ENCODE results near the gene VSTM2B.

The VSTM2B gene

GRCh38 chr19:29563486-29564101, 37.8 kb downstream of the VSTM2B start (continued):
- TF ChIP-seq TSHZ2 (CRISPR knock-in tag; IDR thresholded peaks at IDR 0.05) (no peak), ARNTL (CRISPR knock-in tag; IDR thresholded peaks at IDR 0.05; ENCODE audit: borderline replicate concordance, low read depth) (no peak), ZNF70 (CRISPR knock-in tag; IDR thresholded peaks at IDR 0.05) (no peak), CSRNP3 (CRISPR knock-in tag; IDR thresholded peaks at IDR 0.05) (no peak), ZFP3 (CRISPR knock-in tag; IDR thresholded peaks at IDR 0.05) (no peak), TCF4 (CRISPR knock-in tag; IDR thresholded peaks at IDR 0.05; ENCODE audit: borderline replicate concordance) (no peak), ZC3H10 (CRISPR knock-in tag; IDR thresholded peaks at IDR 0.05) (no peak), ZFP30 (CRISPR knock-in tag; IDR thresholded peaks at IDR 0.05) (no peak), PPARA (CRISPR knock-in tag; IDR thresholded peaks at IDR 0.05; ENCODE audit: borderline replicate concordance) (no peak), ESRRG (CRISPR knock-in tag; IDR thresholded peaks at IDR 0.05) (no peak)

GRCh38 chr19:29564574-29565005, 38.8 kb downstream of the VSTM2B start:
- no peak for ATAC-seq
- no peak for TF ChIP-seq TOX (CRISPR knock-in tag; IDR thresholded peaks at IDR 0.05; ENCODE audit: borderline replicate concordance)
- no peak for TF ChIP-seq OSR1 (CRISPR knock-in tag; IDR thresholded peaks at IDR 0.05)
- no peak for TF ChIP-seq POU6F1 (CRISPR knock-in tag; IDR thresholded peaks at IDR 0.05; ENCODE audit: borderline replicate concordance, low read depth)

- no peak for ATAC-seq
- no peak for TF ChIP-seq PPARA (CRISPR knock-in tag; IDR thresholded peaks at IDR 0.05; ENCODE audit: borderline replicate concordance)
- no peak for TF ChIP-seq ZNF8 (CRISPR knock-in tag; IDR thresholded peaks at IDR 0.05)
- TF ChIP-seq ZC3H10 (CRISPR knock-in tag; IDR thresholded peaks at IDR 0.05): no peak
- TF ChIP-seq PATZ1 (CRISPR knock-in tag; IDR thresholded peaks at IDR 0.05; ENCODE audit: borderline replicate concordance): no peak
- TF ChIP-seq ZNF565 (CRISPR knock-in tag; conservative IDR thresholded peaks at IDR 0.05; ENCODE audit: low read depth): no peak
- no peak for TF ChIP-seq OSR1 (CRISPR knock-in tag; IDR thresholded peaks at IDR 0.05)
- TF ChIP-seq RARB (CRISPR knock-in tag; IDR thresholded peaks at IDR 0.05): no peak
- no peak for TF ChIP-seq ZNF70 (CRISPR knock-in tag; IDR thresholded peaks at IDR 0.05)
- TF ChIP-seq BACH2 (CRISPR knock-in tag; IDR thresholded peaks at IDR 0.05; ENCODE audit: borderline replicate concordance): no peak
- TF ChIP-seq TSHZ2 (CRISPR knock-in tag; IDR thresholded peaks at IDR 0.05): no peak
- TF ChIP-seq POU6F1 (CRISPR knock-in tag; IDR thresholded peaks at IDR 0.05; ENCODE audit: borderline replicate concordance, low read depth): no peak
- TF ChIP-seq CREB5 (CRISPR knock-in tag; IDR thresholded peaks at IDR 0.05; ENCODE audit: low read depth): no peak
- TF ChIP-seq GLIS3 (CRISPR knock-in tag; IDR thresholded peaks at IDR 0.05): no peak
- no peak for TF ChIP-seq CSDC2 (CRISPR knock-in tag; IDR thresholded peaks at IDR 0.05)
- no peak for TF ChIP-seq ZFP3 (CRISPR knock-in tag; IDR thresholded peaks at IDR 0.05)
Measured at GRCh38 chr19:29565171-29565570, 39.4 kb downstream of the VSTM2B start.

Measured in SK-N-SH treated with all-trans-retinoic acid at 6 μM for 48 hours (cell line).